K562 (cell line): Measurements from ENCODE around the gene ATP6V1F. TPM values are rescaled to one million over a fixed set of nuclear protein-coding genes. Genes with fewer than 3 reads are reported as not detected.
A peak's percentile ranks its signal among the peaks of the same experiment; 100 is the strongest.

ENCODE experiments used
- CREB3L1 ChIP-seq: fragments of 450-650 bp; IDR thresholded peaks from 2 replicates; pipeline ENCODE4 v1.6.1; 2014; ENCODE audit warnings: low read depth, mild to moderate bottlenecking, moderate library complexity, borderline replicate concordance
- ETV1 ChIP-seq: fragments of 450-650 bp; conservative IDR thresholded peaks from 2 replicates; pipeline ENCODE4 v1.6.1; 2016; ENCODE audit warnings: missing genetic modification characterization, control low read depth, low read depth, missing compliant biosample characterization
- NFRKB ChIP-seq: fragments of 450-650 bp; IDR thresholded peaks from 2 replicates; pipeline ENCODE4 v1.6.1; 2016; ENCODE audit warnings: low read depth
- NRF1 ChIP-seq, 2 experiments: fragments of 450-650 bp; IDR thresholded peaks in 1 of 2; conservative IDR thresholded peaks in 1 of 2; 2 replicates each; pipeline ENCODE4 v1.6.1; 2014; ENCODE audit warnings: mild to moderate bottlenecking in 2 of 2
- POLR3G ChIP-seq: IDR thresholded peaks from 2 replicates; pipeline ENCODE4 v1.6.1; 2011; ENCODE audit not compliant: insufficient read length, insufficient replicate concordance; ENCODE audit errors: extremely low read depth
- RCOR1 ChIP-seq, 2 experiments: IDR thresholded peaks; 2 replicates each; pipeline ENCODE4 v1.6.1; 2012; ENCODE audit warnings: low read depth in 2 of 2, low read length in 2 of 2, borderline replicate concordance in 1 of 2, improper control_type of control experiment in 1 of 2
- RUNX1 ChIP-seq: sonication (generic); IDR thresholded peaks from 2 replicates; pipeline ENCODE4 v1.6.1; 2016; ENCODE audit warnings: antibody characterized with exemption, low read depth
- SPI1 ChIP-seq: IDR thresholded peaks from 2 replicates; pipeline ENCODE4 v1.6.1; 2011; ENCODE audit warnings: low read depth, low read length, control low read depth, borderline replicate concordance
- SRSF7 ChIP-seq: fragments of 200-400 bp; formaldehyde crosslinking; optimal IDR thresholded peaks from 2 replicates; pipeline ENCODE3; 2017; ENCODE audit warnings: mild to moderate bottlenecking, low read depth, low read length
- TEAD1 ChIP-seq, 2 experiments: fragments of 450-650 bp in 1 of 2; sonication (generic) in 1 of 2; formaldehyde crosslinking; IDR thresholded peaks; 2 replicates each; pipeline versions ENCODE4 v1.4.0 to v1.8.0; 2020 to 2022; ENCODE audit warnings: mild to moderate bottlenecking in 2 of 2, missing genetic modification reagents in 1 of 2
- ZNF232 ChIP-seq: sonication (generic); formaldehyde crosslinking; IDR thresholded peaks from 2 replicates; pipeline ENCODE4 v1.8.0; 2022; ENCODE audit warnings: mild to moderate bottlenecking, missing genetic modification reagents
- ZNF407 ChIP-seq: fragments of 450-650 bp; IDR thresholded peaks from 2 replicates; pipeline ENCODE4 v1.6.1; 2016; ENCODE audit warnings: low read depth
- ZNF57 ChIP-seq: fragments of 450-650 bp; formaldehyde crosslinking; IDR thresholded peaks from 2 replicates; pipeline ENCODE4 v1.4.0; 2020; ENCODE audit warnings: mild to moderate bottlenecking, moderate library complexity
- polyA plus RNA-seq, 8 experiments: library from polyadenylated mRNA; depleted of rRNA in 4 of 8; stranded (reverse) in 5 of 8; unstranded in 3 of 8; fragments of >200 nt; fragmentation: Nextera tagmentation in 2 of 8; fragmentation: Illumina TruSeq in 1 of 8; extraction: Ambion mirVana in 2 of 8; extraction: Trizol in 1 of 8; gene quantifications; 2 replicates each; pipeline versions ENCODE4 v1.2.1 to v1.2.3, GENCODE V29; 2011 to 2014; ENCODE audit warnings: inconsistent platforms in 1 of 8, missing spikeins in 1 of 8
- total RNA-seq, 7 experiments: library from RNA; depleted of rRNA in 6 of 7; stranded (reverse); fragments of >200 nt in 6 of 7; fragmentation: Illumina TruSeq in 2 of 7; extraction: Trizol in 2 of 7; gene quantifications; 2 replicates each; pipeline versions ENCODE4 v1.2.1 to v1.2.3, GENCODE V29; 2011 to 2021; ENCODE audit warnings: low replicate concordance in 1 of 7

The ATP6V1F gene
- total and polyA plus RNA-seq, 9 of the 15 experiments (the other 6 are each of a cell fraction or from before 2014, with no cell fraction given): 206 to 1,123 (median 542) TPM

GRCh38 chr7:128829391-128830166, 33.1 kb upstream of the ATP6V1F start (continued):
- TF ChIP-seq CREB3L1 (0 out of 2 replicates have a peak, but pooled peaks have one; percentile 26), RUNX1 (0 out of 2 replicates have a peak, but pooled peaks have one; percentile 38), ZNF407 (no peak; the same call in 1 of the 2 replicates), NRF1 (conservative IDR thresholded peaks at IDR 0.05 in 1 of 2, IDR thresholded peaks at IDR 0.05 in 1 of 2) (peak in 1 of 2 experiments; percentile 35; a peak in 1 of 4 replicates), ZNF232 (CRISPR knock-in tag) (no peak), TEAD1 (CRISPR knock-in tag; IDR thresholded peaks at IDR 0.05) (0 out of 4 replicates have a peak, but pooled peaks of 1 of the 2 experiments have one; percentile 54), RCOR1 (IDR thresholded peaks at IDR 0.05; ENCODE audit: borderline replicate concordance in 1 of 2, low read depth in 2 of 2, low read length in 2 of 2) (no peak), ZNF57 (CRISPR knock-in tag) (no peak), NFRKB (no peak), SRSF7 (no peak), POLR3G (no peak), SPI1 (peak; percentile 82), ETV1 (tag) (0 out of 2 replicates have a peak, but pooled peaks have one; percentile 36)
